ENCODE results near the gene FAM216B.
"Not testable (repeated sequence)": the region's sequence is repeated elsewhere in the genome, so short reads cannot be mapped to it uniquely, and the experiment has no call there.

The FAM216B gene

GRCh38 chr13:42804244-42804874 lies 23.0 kb downstream of the FAM216B start:
- Histone ChIP-seq H3K27me3 (ENCODE audit: control insufficient read depth, insufficient read depth, low read length) (no peaks in the 10 kb centered on the region), H3K4me1 (ENCODE audit: control insufficient read depth, insufficient read depth, low read length) (no peaks in the 10 kb centered on the region), H3K9me3 (ENCODE audit: control insufficient read depth, insufficient read depth, low read length) (no peaks in the 10 kb centered on the region), H3K4me3 (ENCODE audit: low read depth, low read length) (no peak overlapping the region), H3K9ac (ENCODE audit: low read depth, low read length) (no peak overlapping the region), H3K27ac (ENCODE audit: low read depth, low read length) (no peak overlapping the region), H3K36me3 (ENCODE audit: control insufficient read depth, insufficient read depth, low read length) (no peaks in the 10 kb centered on the region)

GRCh38 chr13:42807241-42807640 lies 25.9 kb downstream of the FAM216B start:
- no peaks in the 10 kb centered on the region for H3K9me3 ChIP-seq (ENCODE audit: control insufficient read depth, insufficient read depth, low read length)
- H3K4me1 ChIP-seq (ENCODE audit: control insufficient read depth, insufficient read depth, low read length), result no peaks in the 10 kb centered on the region
- H3K9ac ChIP-seq (ENCODE audit: low read depth, low read length), result no peak overlapping the region
- H3K27me3 ChIP-seq (ENCODE audit: control insufficient read depth, insufficient read depth, low read length), result no peaks in the 10 kb centered on the region
- no peak overlapping the region for H3K27ac ChIP-seq (ENCODE audit: low read depth, low read length)
- no peaks in the 10 kb centered on the region for H3K36me3 ChIP-seq (ENCODE audit: control insufficient read depth, insufficient read depth, low read length)
- no peak overlapping the region for H3K4me3 ChIP-seq (ENCODE audit: low read depth, low read length)

- Histone ChIP-seq H3K9me3 (ENCODE audit: control insufficient read depth, insufficient read depth, low read length) (no peaks in the 10 kb centered on the region), H3K27me3 (ENCODE audit: control insufficient read depth, insufficient read depth, low read length) (no peaks in the 10 kb centered on the region), H3K4me3 (ENCODE audit: low read depth, low read length) (no peak overlapping the region), H3K27ac (ENCODE audit: low read depth, low read length) (no peak overlapping the region), H3K4me1 (ENCODE audit: control insufficient read depth, insufficient read depth, low read length) (no peaks in the 10 kb centered on the region), H3K36me3 (ENCODE audit: control insufficient read depth, insufficient read depth, low read length) (no peaks in the 10 kb centered on the region), H3K9ac (ENCODE audit: low read depth, low read length) (no peak overlapping the region)
Observed at GRCh38 chr13:42807866-42808265, 26.5 kb downstream of the FAM216B start.

GRCh38 chr13:42808341-42808940 lies 27.1 kb downstream of the FAM216B start:
- Histone ChIP-seq H3K27me3 (ENCODE audit: control insufficient read depth, insufficient read depth, low read length) (no peaks in the 10 kb centered on the region), H3K4me3 (ENCODE audit: low read depth, low read length) (no peak overlapping the region), H3K4me1 (ENCODE audit: control insufficient read depth, insufficient read depth, low read length) (no peaks in the 10 kb centered on the region)

GRCh38 chr13:42812316-42812715 lies 30.9 kb downstream of the FAM216B start:
- Histone ChIP-seq H3K4me1 (ENCODE audit: control insufficient read depth, insufficient read depth, low read length) (no peaks in the 10 kb centered on the region), H3K9me3 (ENCODE audit: control insufficient read depth, insufficient read depth, low read length) (no peaks in the 10 kb centered on the region), H3K9ac (ENCODE audit: low read depth, low read length) (no peak overlapping the region), H3K27ac (ENCODE audit: low read depth, low read length) (no peak overlapping the region), H3K27me3 (ENCODE audit: control insufficient read depth, insufficient read depth, low read length) (no peaks in the 10 kb centered on the region), H3K4me3 (ENCODE audit: low read depth, low read length) (no peak overlapping the region), H3K36me3 (ENCODE audit: control insufficient read depth, insufficient read depth, low read length) (no peaks in the 10 kb centered on the region)

More at GRCh38 chr13:42808341-42808940, 27.1 kb downstream of the FAM216B start:
- Histone ChIP-seq H3K27ac (ENCODE audit: low read depth, low read length) (no peak overlapping the region), H3K9me3 (ENCODE audit: control insufficient read depth, insufficient read depth, low read length) (no peaks in the 10 kb centered on the region), H3K36me3 (ENCODE audit: control insufficient read depth, insufficient read depth, low read length) (no peaks in the 10 kb centered on the region), H3K9ac (ENCODE audit: low read depth, low read length) (no peak overlapping the region)

- Histone ChIP-seq H3K9me3 (ENCODE audit: control insufficient read depth, insufficient read depth, low read length) (peaks cover 6% of the 10 kb centered on the region), H3K4me1 (ENCODE audit: control insufficient read depth, insufficient read depth, low read length) (no peaks in the 10 kb centered on the region), H3K9ac (ENCODE audit: low read depth, low read length) (no peak overlapping the region), H3K36me3 (ENCODE audit: control insufficient read depth, insufficient read depth, low read length) (no peaks in the 10 kb centered on the region), H3K4me3 (ENCODE audit: low read depth, low read length) (no peak overlapping the region), H3K27ac (ENCODE audit: low read depth, low read length) (no peak overlapping the region), H3K27me3 (ENCODE audit: control insufficient read depth, insufficient read depth, low read length) (no peaks in the 10 kb centered on the region)
Observed at GRCh38 chr13:42814868-42815267, 33.5 kb downstream of the FAM216B start.

- peaks cover 6% of the 10 kb centered on the region for H3K9me3 ChIP-seq (ENCODE audit: control insufficient read depth, insufficient read depth, low read length)
- no peak overlapping the region for H3K27ac ChIP-seq (ENCODE audit: low read depth, low read length)
- no peaks in the 10 kb centered on the region for H3K27me3 ChIP-seq (ENCODE audit: control insufficient read depth, insufficient read depth, low read length)
- H3K4me1 ChIP-seq (ENCODE audit: control insufficient read depth, insufficient read depth, low read length), result no peaks in the 10 kb centered on the region
- H3K4me3 ChIP-seq (ENCODE audit: low read depth, low read length), result no peak overlapping the region
- no peak overlapping the region for H3K9ac ChIP-seq (ENCODE audit: low read depth, low read length)
- no peaks in the 10 kb centered on the region for H3K36me3 ChIP-seq (ENCODE audit: control insufficient read depth, insufficient read depth, low read length)
Observed at GRCh38 chr13:42815681-42816080, 34.3 kb downstream of the FAM216B start.

GRCh38 chr13:42816538-42816937 lies 35.2 kb downstream of the FAM216B start:
- H3K4me3 ChIP-seq (ENCODE audit: low read depth, low read length), result no peak overlapping the region
- no peaks in the 10 kb centered on the region for H3K27me3 ChIP-seq (ENCODE audit: control insufficient read depth, insufficient read depth, low read length)
- H3K9ac ChIP-seq (ENCODE audit: low read depth, low read length), result no peak overlapping the region
- no peak overlapping the region for H3K27ac ChIP-seq (ENCODE audit: low read depth, low read length)
- H3K36me3 ChIP-seq (ENCODE audit: control insufficient read depth, insufficient read depth, low read length), result no peaks in the 10 kb centered on the region
- H3K9me3 ChIP-seq (ENCODE audit: control insufficient read depth, insufficient read depth, low read length), result peaks cover 6% of the 10 kb centered on the region
- H3K4me1 ChIP-seq (ENCODE audit: control insufficient read depth, insufficient read depth, low read length), result no peaks in the 10 kb centered on the region

- H3K4me1 ChIP-seq (ENCODE audit: control insufficient read depth, insufficient read depth, low read length); H3K9ac ChIP-seq (ENCODE audit: low read depth, low read length); H3K27ac ChIP-seq (ENCODE audit: low read depth, low read length); H3K27me3 ChIP-seq (ENCODE audit: control insufficient read depth, insufficient read depth, low read length); H3K36me3 ChIP-seq (ENCODE audit: control insufficient read depth, insufficient read depth, low read length); H3K4me3 ChIP-seq (ENCODE audit: low read depth, low read length); H3K9me3 ChIP-seq (ENCODE audit: control insufficient read depth, insufficient read depth, low read length): not testable (repeated sequence)
Observed at GRCh38 chr13:42819687-42820086, 38.3 kb downstream of the FAM216B start.

- H3K27ac ChIP-seq (ENCODE audit: low read depth, low read length), result no peak overlapping the region
- H3K36me3 ChIP-seq (ENCODE audit: control insufficient read depth, insufficient read depth, low read length), result no peaks in the 10 kb centered on the region
- H3K4me1 ChIP-seq (ENCODE audit: control insufficient read depth, insufficient read depth, low read length), result no peaks in the 10 kb centered on the region
- H3K9ac ChIP-seq (ENCODE audit: low read depth, low read length), result no peak overlapping the region
- H3K27me3 ChIP-seq (ENCODE audit: control insufficient read depth, insufficient read depth, low read length), result no peaks in the 10 kb centered on the region
- no peak overlapping the region for H3K4me3 ChIP-seq (ENCODE audit: low read depth, low read length)
- H3K9me3 ChIP-seq (ENCODE audit: control insufficient read depth, insufficient read depth, low read length), result peaks cover 6% of the 10 kb centered on the region
Observed at GRCh38 chr13:42820451-42820850, 39.1 kb downstream of the FAM216B start.

- peaks cover 6% of the 10 kb centered on the region for H3K9me3 ChIP-seq (ENCODE audit: control insufficient read depth, insufficient read depth, low read length)
- H3K9ac ChIP-seq (ENCODE audit: low read depth, low read length), result no peak overlapping the region
- H3K27me3 ChIP-seq (ENCODE audit: control insufficient read depth, insufficient read depth, low read length), result no peaks in the 10 kb centered on the region
- H3K27ac ChIP-seq (ENCODE audit: low read depth, low read length), result no peak overlapping the region
- no peaks in the 10 kb centered on the region for H3K4me1 ChIP-seq (ENCODE audit: control insufficient read depth, insufficient read depth, low read length)
- no peak overlapping the region for H3K4me3 ChIP-seq (ENCODE audit: low read depth, low read length)
- no peaks in the 10 kb centered on the region for H3K36me3 ChIP-seq (ENCODE audit: control insufficient read depth, insufficient read depth, low read length)
Observed at GRCh38 chr13:42821437-42821836, 40.1 kb downstream of the FAM216B start.

Data from HUES48 (cell line).